GM23338 (cell line): Measurements from ENCODE around the gene MITF. TPM values are rescaled to one million over a fixed set of nuclear protein-coding genes. Genes with fewer than 3 reads are reported as not detected.

Experiments used
- ATAC-seq: fragments of 200-7000 bp; cut with Tn5 transposase; 3 replicates; pipeline ENCODE4 v1.9.1; 2020
- DNase-seq: peaks from one replicate; pipeline ENCODE4 v3.0.0-alpha.2; 2015; ENCODE audit warnings: low spot score
- H2AFZ ChIP-seq: fragments of 200-600 bp; sonication (generic); 2 replicates; pipeline ENCODE4 v1.8.0; 2016; ENCODE audit warnings: antibody characterized with exemption, mild to moderate bottlenecking, moderate library complexity
- H3F3A ChIP-seq: fragments of 200-600 bp; sonication (generic); replicated peaks from 2 replicates; pipeline ENCODE4 v1.8.0; 2017; ENCODE audit warnings: antibody characterized with exemption, mixed run types, low read depth
- H3K27ac ChIP-seq: fragments of 200-600 bp; sonication (generic); 2 replicates; pipeline ENCODE4 v1.6.1; 2016; ENCODE audit warnings: low read depth
- H3K27me3 ChIP-seq: fragments of 200-600 bp; sonication (generic); 2 replicates; pipeline ENCODE4 v1.8.0; 2016; ENCODE audit warnings: mild to moderate bottlenecking, mixed run types, moderate library complexity; ENCODE audit not compliant: insufficient read depth
- H3K36me3 ChIP-seq: fragments of 200-600 bp; sonication (generic); 2 replicates; pipeline ENCODE4 v1.8.0; 2016; ENCODE audit warnings: mild to moderate bottlenecking; ENCODE audit not compliant: insufficient read depth
- H3K4me1 ChIP-seq: fragments of 200-600 bp; sonication (generic); 2 replicates; pipeline ENCODE4 v1.8.0; 2016; ENCODE audit warnings: mild to moderate bottlenecking, moderate library complexity; ENCODE audit not compliant: insufficient read depth
- H3K4me2 ChIP-seq: fragments of 200-600 bp; sonication (generic); 2 replicates; pipeline ENCODE4 v1.7.1; 2017; ENCODE audit warnings: mixed run types
- H3K4me3 ChIP-seq: fragments of 200-600 bp; sonication (generic); 2 replicates; pipeline ENCODE4 v1.6.1; 2016; ENCODE audit warnings: mixed run types
- H3K79me2 ChIP-seq: fragments of 200-600 bp; sonication (generic); replicated peaks from 2 replicates; pipeline ENCODE4 v1.8.0; 2017; ENCODE audit warnings: mild to moderate bottlenecking; ENCODE audit not compliant: insufficient read depth
- H3K9me2 ChIP-seq: fragments of 200-600 bp; sonication (generic); 2 replicates; pipeline ENCODE4 v1.8.0; 2017; ENCODE audit not compliant: insufficient read depth
- H4K20me1 ChIP-seq: fragments of 200-600 bp; sonication (generic); replicated peaks from 2 replicates; pipeline ENCODE4 v1.8.0; 2017; ENCODE audit warnings: mild to moderate bottlenecking; ENCODE audit not compliant: insufficient read depth
- H3K27ac Mint-ChIP-seq: 2 replicates; pipeline ENCODE4 v1.8.0; 2020; ENCODE audit warnings: inconsistent platforms, mild to moderate bottlenecking, moderate library complexity, mixed read lengths
- H3K27me3 Mint-ChIP-seq: 3 replicates; pipeline ENCODE4 v1.8.0; 2022; ENCODE audit warnings: low read depth, mild to moderate bottlenecking, moderate library complexity, mixed read lengths, inconsistent platforms; ENCODE audit not compliant: insufficient read depth, poor library complexity
- H3K36me3 Mint-ChIP-seq: 3 replicates; pipeline ENCODE4 v1.8.0; 2021; ENCODE audit warnings: low read depth, mild to moderate bottlenecking, inconsistent platforms, moderate library complexity, mixed read lengths
- H3K4me1 Mint-ChIP-seq: 3 replicates; pipeline ENCODE4 v1.8.0; 2020; ENCODE audit warnings: mild to moderate bottlenecking, inconsistent platforms, mixed read lengths
- H3K4me3 Mint-ChIP-seq: 3 replicates; pipeline ENCODE4 v1.8.0; 2021; ENCODE audit warnings: moderate library complexity, mild to moderate bottlenecking, inconsistent platforms, mixed read lengths
- H3K9me3 Mint-ChIP-seq: 3 replicates; pipeline ENCODE4 v1.8.0; 2020; ENCODE audit warnings: moderate library complexity, mild to moderate bottlenecking, inconsistent platforms, mixed read lengths
- CREB1 ChIP-seq: fragments of 250-450 bp; sonication (Bioruptor Pico); IDR thresholded peaks from 2 replicates; pipeline ENCODE4 v1.5.0; 2020; ENCODE audit warnings: low read depth, mild to moderate bottlenecking, moderate library complexity
- EZH2phosphoT487 ChIP-seq: fragments of 200-600 bp; sonication (generic); IDR thresholded peaks from one replicate; pipeline ENCODE4 v1.8.1; 2018; ENCODE audit warnings: antibody characterized with exemption; ENCODE audit not compliant: unreplicated experiment
- JUNB ChIP-seq: IDR thresholded peaks from one replicate; pipeline ENCODE4 v1.6.1; 2016; ENCODE audit warnings: antibody characterized with exemption; ENCODE audit not compliant: unreplicated experiment
- NANOG ChIP-seq: IDR thresholded peaks from 2 replicates; pipeline ENCODE4 v1.6.1; 2016; ENCODE audit warnings: antibody characterized with exemption, borderline replicate concordance
- REST ChIP-seq: IDR thresholded peaks from one replicate; pipeline ENCODE4 v1.6.1; 2018; ENCODE audit warnings: antibody characterized with exemption; ENCODE audit not compliant: unreplicated experiment
- STAT1 ChIP-seq: IDR thresholded peaks from one replicate; pipeline ENCODE4 v1.6.1; 2016; ENCODE audit warnings: antibody characterized with exemption; ENCODE audit not compliant: unreplicated experiment
- ZNF114 ChIP-seq: fragments of 250-450 bp; sonication (Bioruptor Pico); IDR thresholded peaks from 2 replicates; pipeline ENCODE4 v1.5.0; 2020; ENCODE audit warnings: mild to moderate bottlenecking, moderate library complexity
- polyA plus RNA-seq: library from polyadenylated mRNA; unstranded; fragments of >200 nt; fragmentation: Nextera tagmentation; extraction: Ambion mirVana; gene quantifications from 2 replicates; pipeline ENCODE4 v1.2.1, GENCODE V29; 2016
- total RNA-seq: library from RNA; depleted of rRNA; stranded (reverse); fragments of >200 nt; shearing (Covaris generic); gene quantifications from 2 replicates; pipeline ENCODE4 v1.2.3, GENCODE V29; 2014
- TF ChIP-seq, protein P1 (sequence below), 2 experiments: fragments of 200-600 bp in 1 of 2; sonication (generic) in 1 of 2; conservative IDR thresholded peaks; 2 replicates each; pipeline versions ENCODE4 v1.5.1 to v1.6.1; 2016 to 2017; ENCODE audit warnings: antibody characterized with exemption in 2 of 2, low read depth in 2 of 2, mild to moderate bottlenecking in 2 of 2, moderate library complexity in 1 of 2
- TF ChIP-seq, protein P2 (sequence below): fragments of 250-450 bp; sonication (Bioruptor Pico); IDR thresholded peaks from 2 replicates; pipeline ENCODE4 v1.5.0; 2020; ENCODE audit warnings: mild to moderate bottlenecking, moderate library complexity

MITF gene
- total and polyA plus RNA-seq, 2 experiments from 2014 or later: 1.9 to 2.4 TPM

DNA sequence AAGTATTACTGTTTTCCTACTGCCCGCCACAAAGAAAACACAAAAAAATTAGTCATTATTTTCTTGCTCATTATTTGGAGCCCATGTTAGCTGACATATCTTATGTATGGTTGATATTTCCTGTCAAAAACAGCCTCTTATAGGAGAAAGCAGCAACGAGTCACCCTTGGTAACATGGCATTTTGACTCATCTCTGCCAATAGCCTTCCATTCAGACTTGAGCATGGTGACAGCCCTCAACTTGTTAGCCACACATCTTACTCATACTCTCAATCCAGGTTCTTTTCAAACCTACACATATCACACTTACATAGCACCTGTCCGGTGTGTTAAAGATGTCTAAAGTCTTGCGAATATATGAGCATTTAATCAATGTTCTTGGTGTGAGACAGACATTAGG is 150.8 kb downstream of the MITF start:
- Mint-ChIP-seq H3K4me1 (peaks cover 27% of the 10 kb centered on the region), H3K36me3 (no peaks in the 10 kb centered on the region), H3K4me3 (no peak overlapping the region), H3K27me3 (peaks cover 15% of the 10 kb centered on the region), H3K9me3 (no peaks in the 10 kb centered on the region), H3K27ac (no peak overlapping the region)
- H3K4me3 ChIP-seq: no peak overlapping the region
- 0 out of 2 replicates have a peak, but pooled peaks cover 5% of the 10 kb centered on the region for H4K20me1 ChIP-seq
- no peak overlapping the region for H2AFZ ChIP-seq
- no peak overlapping the region for H3K27ac ChIP-seq
- DNase-seq (no peak), ATAC-seq (no peak)
- no peak overlapping the region for H3K4me2 ChIP-seq
- no peaks in the 10 kb centered on the region for H3K79me2 ChIP-seq
- H3K27me3 ChIP-seq: peaks cover 42% of the 10 kb centered on the region
- TF ChIP-seq CREB1 (CRISPR knock-in tag): no peak
- no peak for TF ChIP-seq STAT1
- no peak for TF ChIP-seq JUNB
- TF ChIP-seq REST: no peak
- TF ChIP-seq, protein P1, sequence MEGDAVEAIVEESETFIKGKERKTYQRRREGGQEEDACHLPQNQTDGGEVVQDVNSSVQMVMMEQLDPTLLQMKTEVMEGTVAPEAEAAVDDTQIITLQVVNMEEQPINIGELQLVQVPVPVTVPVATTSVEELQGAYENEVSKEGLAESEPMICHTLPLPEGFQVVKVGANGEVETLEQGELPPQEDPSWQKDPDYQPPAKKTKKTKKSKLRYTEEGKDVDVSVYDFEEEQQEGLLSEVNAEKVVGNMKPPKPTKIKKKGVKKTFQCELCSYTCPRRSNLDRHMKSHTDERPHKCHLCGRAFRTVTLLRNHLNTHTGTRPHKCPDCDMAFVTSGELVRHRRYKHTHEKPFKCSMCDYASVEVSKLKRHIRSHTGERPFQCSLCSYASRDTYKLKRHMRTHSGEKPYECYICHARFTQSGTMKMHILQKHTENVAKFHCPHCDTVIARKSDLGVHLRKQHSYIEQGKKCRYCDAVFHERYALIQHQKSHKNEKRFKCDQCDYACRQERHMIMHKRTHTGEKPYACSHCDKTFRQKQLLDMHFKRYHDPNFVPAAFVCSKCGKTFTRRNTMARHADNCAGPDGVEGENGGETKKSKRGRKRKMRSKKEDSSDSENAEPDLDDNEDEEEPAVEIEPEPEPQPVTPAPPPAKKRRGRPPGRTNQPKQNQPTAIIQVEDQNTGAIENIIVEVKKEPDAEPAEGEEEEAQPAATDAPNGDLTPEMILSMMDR (conservative IDR thresholded peaks at IDR 0.05; ENCODE audit: low read depth in 2 of 2): no peak
- TF ChIP-seq NANOG: no peak
- TF ChIP-seq, protein P2, sequence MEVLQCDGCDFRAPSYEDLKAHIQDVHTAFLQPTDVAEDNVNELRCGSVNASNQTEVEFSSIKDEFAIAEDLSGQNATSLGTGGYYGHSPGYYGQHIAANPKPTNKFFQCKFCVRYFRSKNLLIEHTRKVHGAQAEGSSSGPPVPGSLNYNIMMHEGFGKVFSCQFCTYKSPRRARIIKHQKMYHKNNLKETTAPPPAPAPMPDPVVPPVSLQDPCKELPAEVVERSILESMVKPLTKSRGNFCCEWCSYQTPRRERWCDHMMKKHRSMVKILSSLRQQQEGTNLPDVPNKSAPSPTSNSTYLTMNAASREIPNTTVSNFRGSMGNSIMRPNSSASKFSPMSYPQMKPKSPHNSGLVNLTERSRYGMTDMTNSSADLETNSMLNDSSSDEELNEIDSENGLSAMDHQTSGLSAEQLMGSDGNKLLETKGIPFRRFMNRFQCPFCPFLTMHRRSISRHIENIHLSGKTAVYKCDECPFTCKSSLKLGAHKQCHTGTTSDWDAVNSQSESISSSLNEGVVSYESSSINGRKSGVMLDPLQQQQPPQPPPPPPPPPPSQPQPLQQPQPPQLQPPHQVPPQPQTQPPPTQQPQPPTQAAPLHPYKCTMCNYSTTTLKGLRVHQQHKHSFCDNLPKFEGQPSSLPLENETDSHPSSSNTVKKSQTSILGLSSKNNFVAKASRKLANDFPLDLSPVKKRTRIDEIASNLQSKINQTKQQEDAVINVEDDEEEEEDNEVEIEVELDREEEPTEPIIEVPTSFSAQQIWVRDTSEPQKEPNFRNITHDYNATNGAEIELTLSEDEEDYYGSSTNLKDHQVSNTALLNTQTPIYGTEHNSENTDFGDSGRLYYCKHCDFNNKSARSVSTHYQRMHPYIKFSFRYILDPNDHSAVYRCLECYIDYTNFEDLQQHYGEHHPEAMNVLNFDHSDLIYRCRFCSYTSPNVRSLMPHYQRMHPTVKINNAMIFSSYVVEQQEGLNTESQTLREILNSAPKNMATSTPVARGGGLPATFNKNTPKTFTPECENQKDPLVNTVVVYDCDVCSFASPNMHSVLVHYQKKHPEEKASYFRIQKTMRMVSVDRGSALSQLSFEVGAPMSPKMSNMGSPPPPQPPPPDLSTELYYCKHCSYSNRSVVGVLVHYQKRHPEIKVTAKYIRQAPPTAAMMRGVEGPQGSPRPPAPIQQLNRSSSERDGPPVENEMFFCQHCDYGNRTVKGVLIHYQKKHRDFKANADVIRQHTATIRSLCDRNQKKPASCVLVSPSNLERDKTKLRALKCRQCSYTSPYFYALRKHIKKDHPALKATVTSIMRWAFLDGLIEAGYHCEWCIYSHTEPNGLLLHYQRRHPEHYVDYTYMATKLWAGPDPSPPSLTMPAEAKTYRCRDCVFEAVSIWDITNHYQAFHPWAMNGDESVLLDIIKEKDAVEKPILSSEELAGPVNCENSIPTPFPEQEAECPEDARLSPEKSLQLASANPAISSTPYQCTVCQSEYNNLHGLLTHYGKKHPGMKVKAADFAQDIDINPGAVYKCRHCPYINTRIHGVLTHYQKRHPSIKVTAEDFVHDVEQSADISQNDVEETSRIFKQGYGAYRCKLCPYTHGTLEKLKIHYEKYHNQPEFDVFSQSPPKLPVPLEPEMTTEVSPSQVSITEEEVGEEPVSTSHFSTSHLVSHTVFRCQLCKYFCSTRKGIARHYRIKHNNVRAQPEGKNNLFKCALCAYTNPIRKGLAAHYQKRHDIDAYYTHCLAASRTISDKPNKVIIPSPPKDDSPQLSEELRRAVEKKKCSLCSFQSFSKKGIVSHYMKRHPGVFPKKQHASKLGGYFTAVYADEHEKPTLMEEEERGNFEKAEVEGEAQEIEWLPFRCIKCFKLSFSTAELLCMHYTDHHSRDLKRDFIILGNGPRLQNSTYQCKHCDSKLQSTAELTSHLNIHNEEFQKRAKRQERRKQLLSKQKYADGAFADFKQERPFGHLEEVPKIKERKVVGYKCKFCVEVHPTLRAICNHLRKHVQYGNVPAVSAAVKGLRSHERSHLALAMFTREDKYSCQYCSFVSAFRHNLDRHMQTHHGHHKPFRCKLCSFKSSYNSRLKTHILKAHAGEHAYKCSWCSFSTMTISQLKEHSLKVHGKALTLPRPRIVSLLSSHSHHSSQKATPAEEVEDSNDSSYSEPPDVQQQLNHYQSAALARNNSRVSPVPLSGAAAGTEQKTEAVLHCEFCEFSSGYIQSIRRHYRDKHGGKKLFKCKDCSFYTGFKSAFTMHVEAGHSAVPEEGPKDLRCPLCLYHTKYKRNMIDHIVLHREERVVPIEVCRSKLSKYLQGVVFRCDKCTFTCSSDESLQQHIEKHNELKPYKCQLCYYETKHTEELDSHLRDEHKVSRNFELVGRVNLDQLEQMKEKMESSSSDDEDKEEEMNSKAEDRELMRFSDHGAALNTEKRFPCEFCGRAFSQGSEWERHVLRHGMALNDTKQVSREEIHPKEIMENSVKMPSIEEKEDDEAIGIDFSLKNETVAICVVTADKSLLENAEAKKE (CRISPR knock-in tag): no peak
- TF ChIP-seq EZH2phosphoT487: no peak
- TF ChIP-seq ZNF114: no peak
- H3K9me2 ChIP-seq: no peaks in the 10 kb centered on the region
- no peaks in the 10 kb centered on the region for H3K36me3 ChIP-seq
- peaks cover 36% of the 10 kb centered on the region for H3K4me1 ChIP-seq
- no peaks in the 10 kb centered on the region for H3F3A ChIP-seq
